CD1c-positive myeloid dendritic cell (primary cell): ENCODE results near the gene GCM1.
A peak's percentile ranks its signal among the peaks of the same experiment; 100 is the strongest.
"Not testable (repeated sequence)": the region's sequence is repeated elsewhere in the genome, so short reads cannot be mapped to it uniquely, and the experiment has no call there.

Source experiments
- DNase-seq: peaks from one replicate; pipeline ENCODE4 v3.0.0-alpha.2; 2016; ENCODE audit errors: extremely low spot score

The GCM1 gene

DNA sequence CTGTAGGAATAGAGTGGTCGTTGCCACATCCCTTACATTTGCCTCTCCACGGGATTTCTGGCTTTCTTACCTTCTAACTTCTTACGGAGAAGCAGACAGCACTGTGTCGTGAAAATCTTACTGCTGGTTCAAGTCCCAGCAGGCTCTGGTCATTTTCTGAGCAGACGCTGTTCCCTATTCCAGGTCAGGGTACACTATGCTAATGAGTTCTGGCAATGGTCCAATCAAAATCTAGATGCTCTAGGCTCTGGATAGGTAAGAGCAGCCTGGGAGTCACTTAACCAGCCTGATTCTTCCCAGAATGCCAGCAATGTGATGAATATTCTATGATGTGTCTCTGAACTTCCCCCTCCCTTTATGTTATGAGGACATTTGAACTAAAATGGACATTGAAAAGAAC, at the start of gene GCM1:
Gene GCM1 (minus strand): TSS at position 158 of the 400 bp plus-strand sequence. CDS start 3,209 bp downstream, outside the sequence.
- DNase-seq, result no peak

- no peak for DNase-seq
These were observed 48.9 kb upstream of the GCM1 start for GRCh38 chr6:53197553-53197952.

- DNase-seq, result no peak
These were observed 46.4 kb upstream of the GCM1 start for GRCh38 chr6:53195048-53195447.

GRCh38 chr6:53192682-53193188, 44.1 kb upstream of the GCM1 start:
- DNase-seq, result no peak

DNA sequence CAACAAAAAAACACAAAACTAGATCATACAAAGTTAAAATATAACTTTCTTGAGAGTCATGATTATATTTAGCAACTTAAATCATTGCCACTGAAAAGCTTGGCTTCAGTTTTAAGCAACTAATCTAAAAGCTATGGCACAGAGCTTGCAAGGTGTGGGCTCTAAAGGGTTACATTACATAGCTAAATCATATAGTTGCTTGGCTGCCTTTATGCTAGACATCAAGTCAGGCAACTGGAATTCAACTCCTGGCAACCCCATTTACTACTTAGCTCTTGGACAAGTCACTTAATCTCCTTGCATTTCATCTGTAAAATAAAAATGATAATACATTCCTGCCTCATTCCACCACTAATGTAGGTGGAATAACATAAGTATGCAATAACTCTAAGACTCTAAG, 40.9 kb upstream of the GCM1 start:
- no peak for DNase-seq

DNA sequence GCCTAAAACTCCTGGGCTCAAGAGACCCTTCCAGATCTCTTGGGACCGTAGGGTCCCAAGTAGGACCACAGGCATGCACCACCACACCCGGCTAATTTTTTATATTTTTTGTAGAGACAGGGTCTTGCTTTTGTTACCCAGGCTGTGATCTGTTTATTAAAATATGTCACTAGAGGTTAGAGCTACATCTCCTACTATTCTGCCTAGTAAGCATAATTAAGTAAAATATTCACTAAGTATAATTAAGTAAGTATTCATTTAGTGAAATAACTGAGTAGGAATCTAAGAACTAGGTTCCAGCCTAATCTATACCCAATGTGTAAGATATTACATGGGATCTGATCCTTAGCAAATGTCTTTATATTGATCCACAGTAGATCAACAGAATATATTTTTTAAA, 40.2 kb upstream of the GCM1 start:
- DNase-seq, result no peak

DNA sequence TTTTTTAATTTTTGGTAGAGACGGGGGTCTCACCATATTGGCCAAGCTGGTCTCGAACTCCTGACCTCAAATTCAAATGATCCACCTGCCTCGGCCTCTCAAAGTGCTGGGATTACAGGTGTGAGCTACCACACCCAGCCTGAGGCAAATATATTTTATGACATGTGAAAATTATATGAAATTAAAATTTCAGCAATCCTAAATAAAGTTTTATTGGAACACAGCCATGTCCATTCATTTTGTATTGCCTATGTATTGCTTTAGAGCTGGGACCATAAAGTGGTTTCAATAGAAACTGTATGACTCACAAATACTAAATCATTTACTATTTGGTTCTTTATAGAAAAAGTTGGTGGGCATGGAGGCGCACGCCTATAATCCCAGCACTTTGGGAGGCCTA, 32.0 kb upstream of the GCM1 start:
- no peak for DNase-seq

GRCh38 chr6:53179961-53180651, 31.5 kb upstream of the GCM1 start:
- no peak for DNase-seq

DNA sequence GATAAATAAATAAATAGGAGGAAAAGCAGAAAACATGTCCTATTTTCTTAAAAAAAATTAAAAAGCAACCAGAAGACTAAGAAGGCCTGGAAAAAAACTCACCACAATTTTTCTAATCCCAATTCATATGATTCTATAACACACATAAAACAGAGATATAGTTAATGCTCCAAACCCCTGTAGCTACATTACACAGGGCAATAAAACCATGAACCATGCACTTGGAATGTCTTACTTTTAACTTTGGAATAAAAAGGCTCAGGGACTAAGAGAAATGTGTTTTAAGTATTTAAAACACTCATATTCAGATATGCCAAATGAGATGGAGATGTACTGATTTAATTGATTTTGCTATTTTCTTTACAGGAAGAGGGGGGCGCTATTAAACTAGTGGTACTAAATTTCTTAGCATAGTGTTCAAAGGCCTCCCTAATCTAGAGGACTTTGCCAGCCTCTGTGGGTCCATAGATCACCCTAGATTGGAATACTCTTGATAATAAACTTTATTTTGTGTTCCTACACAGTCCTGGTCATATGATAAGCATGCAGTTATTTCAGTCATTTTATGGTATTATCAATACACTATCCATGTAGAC, 30.3 kb upstream of the GCM1 start:
- no peak for DNase-seq

GRCh38 chr6:53175027-53175426, 26.4 kb upstream of the GCM1 start:
- DNase-seq, result no peak

DNA sequence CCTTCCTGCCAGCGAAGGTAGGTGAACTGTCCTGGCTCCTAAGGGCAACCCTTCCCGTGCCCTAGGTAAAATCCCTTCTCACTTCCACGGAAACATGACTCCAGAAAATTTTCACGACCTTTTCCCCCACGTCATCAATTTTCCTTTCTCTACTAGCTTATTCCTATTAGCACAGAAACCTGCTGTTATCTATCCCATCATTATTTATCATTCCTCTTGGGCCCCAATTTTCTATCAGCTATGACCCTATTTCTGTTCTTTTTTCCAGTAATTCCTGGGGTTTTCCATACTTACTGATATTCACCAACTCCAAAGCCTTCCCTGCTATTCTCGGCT, 23.8 kb upstream of the GCM1 start:
- DNase-seq, result no peak

DNA sequence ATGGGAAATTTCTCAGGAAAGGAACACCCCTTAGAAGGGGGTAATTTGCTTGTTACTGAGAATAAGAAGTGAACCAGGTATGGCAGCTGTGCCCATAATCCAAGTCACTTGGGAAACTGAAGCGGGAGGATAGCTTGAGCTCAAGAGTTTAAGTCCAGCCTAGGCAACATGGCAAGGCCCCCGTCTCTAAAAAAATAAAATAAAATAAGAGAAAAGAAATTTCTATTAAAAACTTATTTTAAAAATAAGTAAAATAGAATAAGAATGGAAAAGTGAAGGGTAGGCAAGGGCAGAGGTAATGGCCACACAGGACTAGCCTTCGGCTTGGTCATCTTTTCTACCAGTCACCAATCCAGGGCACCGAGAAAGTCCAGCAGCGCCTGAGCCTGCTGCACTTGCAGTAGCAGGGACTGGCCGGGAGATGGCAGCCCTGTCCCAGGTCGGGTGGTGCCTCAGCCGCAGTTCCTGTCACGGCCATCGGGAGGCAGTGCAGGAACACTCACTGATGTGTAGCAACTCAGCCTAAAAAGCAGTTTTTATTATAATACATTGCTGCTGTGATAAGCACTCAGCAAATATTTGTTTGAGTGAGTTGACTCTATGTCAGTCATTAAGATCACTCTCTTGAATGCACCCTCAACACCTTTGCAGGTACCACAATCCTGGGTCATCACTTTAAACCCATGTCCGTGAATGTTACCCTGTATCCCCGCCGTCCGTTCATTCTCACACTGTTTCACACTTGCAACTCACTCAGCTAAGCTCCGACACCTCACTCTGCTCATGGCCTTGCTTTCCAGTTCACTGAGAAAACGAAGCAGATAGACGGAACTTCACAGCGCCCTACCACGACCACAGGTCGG, 23.2 kb upstream of the GCM1 start:
- DNase-seq, result peak; percentile 94

DNA sequence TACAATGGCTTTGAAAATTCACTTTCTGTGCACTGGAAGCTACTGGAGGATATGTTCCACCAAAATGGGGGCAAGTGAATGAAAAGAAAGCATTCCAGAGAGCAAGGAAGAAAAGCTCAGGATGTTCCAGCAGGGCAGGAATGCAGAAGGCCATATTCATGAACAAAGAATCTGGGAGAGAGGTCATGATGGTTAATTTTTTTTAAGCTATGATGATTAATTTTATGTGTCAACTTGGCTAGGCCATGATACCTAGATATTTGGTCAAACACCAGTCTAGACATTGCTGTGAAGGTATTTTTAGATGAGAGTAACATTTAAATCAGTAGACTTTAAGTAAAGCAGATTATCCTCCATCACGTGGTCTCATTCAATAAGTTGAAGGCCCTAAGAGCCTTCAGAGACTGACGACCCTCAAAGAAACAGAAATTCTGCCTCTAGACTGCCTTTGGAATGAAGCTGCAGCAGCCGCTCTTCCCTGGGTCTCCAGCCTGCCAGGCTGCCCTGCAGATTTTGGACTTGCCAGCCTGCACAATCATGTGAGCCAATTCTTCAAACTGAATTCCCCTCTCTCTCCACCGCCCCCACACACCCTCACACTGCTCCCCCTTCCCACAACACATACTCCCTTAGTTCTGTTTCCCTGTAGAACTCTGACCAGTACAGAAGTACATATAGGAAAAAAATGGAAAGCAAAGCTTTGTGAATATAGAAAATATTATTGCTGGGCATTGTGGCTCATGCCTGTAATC, 20.1 kb upstream of the GCM1 start:
- peak; percentile 6 for DNase-seq

- no peak for DNase-seq
These were observed 16.7 kb upstream of the GCM1 start for GRCh38 chr6:53165293-53165692.

GRCh38 chr6:53162606-53163005, 14.0 kb upstream of the GCM1 start:
- DNase-seq, result peak; percentile 15

DNA sequence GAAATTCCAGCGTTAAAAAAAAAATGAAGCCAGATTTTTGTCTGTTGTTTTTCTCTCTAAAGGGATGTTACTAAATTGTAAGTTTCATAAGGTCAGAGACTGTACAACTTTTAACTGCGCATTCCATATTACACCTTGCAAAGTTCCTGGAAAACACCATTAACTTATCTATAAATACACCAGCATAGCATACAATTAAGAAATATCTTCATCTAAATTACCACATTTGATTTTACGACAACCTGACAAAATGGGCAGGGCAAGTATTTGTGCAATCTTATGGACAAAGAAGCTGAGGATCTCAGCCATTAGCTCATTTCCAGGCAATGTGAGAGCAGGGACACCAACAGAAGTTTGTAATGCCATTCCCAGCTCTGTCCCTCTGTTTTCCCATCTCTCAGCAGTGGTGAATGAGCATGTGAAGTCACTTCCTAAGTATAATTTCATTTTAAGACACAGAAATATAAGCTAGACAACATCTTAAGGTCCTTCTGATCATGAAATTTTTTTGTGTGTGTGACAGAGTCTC, 12.9 kb upstream of the GCM1 start:
- DNase-seq, result no peak

DNA sequence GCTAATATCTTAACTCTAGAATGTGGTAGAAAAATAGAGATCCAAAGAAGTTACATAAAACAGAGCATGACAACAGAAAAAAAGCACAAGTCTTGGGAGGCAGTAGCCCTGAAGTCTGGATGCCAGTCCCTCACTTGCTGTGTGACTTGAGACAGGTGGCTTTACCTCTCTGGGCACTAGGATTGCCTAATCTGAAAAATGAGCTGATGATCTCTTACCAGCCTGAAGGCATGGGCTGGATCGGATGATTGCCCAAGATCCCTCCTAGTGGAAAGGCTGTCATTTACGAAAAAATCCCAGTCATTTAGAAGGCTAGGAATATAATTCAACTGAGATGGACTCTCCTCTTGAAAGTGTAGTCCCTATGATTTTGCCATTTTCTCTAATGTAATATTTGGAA, 10.9 kb upstream of the GCM1 start:
- no peak for DNase-seq

DNA sequence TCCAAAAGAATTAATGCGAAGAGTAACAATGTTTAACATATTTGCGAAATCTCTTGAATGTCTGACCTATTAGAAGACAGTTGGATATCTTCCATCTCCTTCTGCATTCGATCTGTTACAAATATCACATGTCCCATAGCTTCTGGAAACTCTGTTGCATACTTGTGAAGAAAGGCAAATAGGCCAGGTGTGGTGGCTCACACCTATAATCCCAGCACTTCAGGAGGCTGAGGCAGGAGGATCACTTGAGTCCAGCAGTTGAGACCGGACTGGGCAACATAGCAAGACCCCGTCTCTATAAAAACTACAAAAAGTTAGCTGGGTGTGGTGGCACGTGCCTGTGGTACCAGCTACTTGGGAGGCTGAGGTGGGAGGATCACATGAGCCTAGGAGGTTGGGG, 9.4 kb upstream of the GCM1 start:
- DNase-seq, result not testable (repeated sequence)

DNA sequence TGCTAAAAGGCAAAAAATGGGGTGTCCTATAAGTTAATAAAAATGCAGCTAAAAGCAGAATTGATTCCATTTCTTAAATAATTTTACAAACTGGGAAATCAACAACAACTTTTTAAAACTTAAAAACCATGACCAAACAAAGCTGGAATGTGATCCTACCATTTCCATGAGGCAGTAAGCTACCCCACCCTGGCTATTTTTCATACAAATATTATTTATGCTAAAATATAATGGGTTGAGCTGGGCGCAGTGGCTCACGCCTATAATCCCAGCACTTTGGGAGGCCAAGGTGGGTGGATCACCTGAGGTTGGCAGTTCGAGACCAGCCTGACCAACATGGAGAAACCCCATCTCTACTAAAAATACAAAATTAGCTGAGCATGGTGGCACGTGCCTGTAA, 6.6 kb upstream of the GCM1 start:
- DNase-seq, result not testable (repeated sequence)

GRCh38 chr6:53154794-53155193, 6.2 kb upstream of the GCM1 start:
- no peak for DNase-seq

GRCh38 chr6:53154071-53154470, 5.4 kb upstream of the GCM1 start:
- no peak for DNase-seq

DNA sequence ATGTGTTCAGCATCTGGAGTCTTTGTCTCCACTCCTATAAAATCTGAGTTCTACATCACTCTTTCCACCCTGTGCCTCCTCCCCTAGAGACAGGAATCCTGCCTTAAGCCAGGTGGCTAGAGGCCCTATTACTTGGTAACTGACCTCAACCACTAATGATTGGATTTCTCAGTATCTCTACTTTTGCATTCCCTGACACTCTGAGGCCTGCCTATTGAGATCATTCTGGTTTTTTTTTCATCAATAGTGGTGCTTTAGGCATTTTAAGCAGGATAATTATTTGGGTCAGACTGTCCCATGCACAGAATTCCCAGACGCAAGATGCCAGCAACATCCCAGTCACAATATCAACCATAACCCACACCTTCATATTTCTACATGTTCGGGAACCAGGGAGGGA, 3.9 kb upstream of the GCM1 start:
- DNase-seq, result no peak
